Activated gamma-delta T cell treated with anti-CD3 and anti-CD28 coated beads, Interleukin-2, amount 50 U/mL, for 16 hours (primary cell): ENCODE results near the gene SLC6A6.
"Not testable (repeated sequence)": the region's sequence is repeated elsewhere in the genome, so short reads cannot be mapped to it uniquely, and the experiment has no call there.

Experiments
- DNase-seq: peaks from one replicate; pipeline ENCODE4 v3.0.0-alpha.2; 2020; ENCODE audit warnings: low read depth

The SLC6A6 gene

DNA sequence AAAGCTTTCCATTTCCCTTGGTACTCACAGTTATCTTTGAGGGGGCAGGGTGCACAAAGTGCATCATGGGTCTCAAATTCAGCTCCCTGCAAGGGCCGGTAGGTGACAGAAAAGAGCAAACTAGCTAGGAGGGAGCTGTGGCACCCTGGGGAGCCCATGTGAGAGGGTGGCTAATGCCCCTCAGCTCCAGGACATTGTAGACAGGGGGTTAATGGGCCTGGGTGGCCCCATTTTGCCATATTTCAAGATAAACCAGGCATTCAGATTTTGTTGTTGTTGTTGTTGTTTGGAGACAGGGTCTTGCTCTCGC lies 3.7 kb upstream of the SLC6A6 start:
- no peak for DNase-seq

- no peak for DNase-seq
Observed at GRCh38 chr3:14401692-14402303, 608 bp upstream of the SLC6A6 start.

- DNase-seq = no peak
Observed at GRCh38 chr3:14403619-14404155, 1.3 kb downstream of the SLC6A6 start.

GRCh38 chr3:14404186-14404585 lies 1.8 kb downstream of the SLC6A6 start:
- DNase-seq = no peak

DNA sequence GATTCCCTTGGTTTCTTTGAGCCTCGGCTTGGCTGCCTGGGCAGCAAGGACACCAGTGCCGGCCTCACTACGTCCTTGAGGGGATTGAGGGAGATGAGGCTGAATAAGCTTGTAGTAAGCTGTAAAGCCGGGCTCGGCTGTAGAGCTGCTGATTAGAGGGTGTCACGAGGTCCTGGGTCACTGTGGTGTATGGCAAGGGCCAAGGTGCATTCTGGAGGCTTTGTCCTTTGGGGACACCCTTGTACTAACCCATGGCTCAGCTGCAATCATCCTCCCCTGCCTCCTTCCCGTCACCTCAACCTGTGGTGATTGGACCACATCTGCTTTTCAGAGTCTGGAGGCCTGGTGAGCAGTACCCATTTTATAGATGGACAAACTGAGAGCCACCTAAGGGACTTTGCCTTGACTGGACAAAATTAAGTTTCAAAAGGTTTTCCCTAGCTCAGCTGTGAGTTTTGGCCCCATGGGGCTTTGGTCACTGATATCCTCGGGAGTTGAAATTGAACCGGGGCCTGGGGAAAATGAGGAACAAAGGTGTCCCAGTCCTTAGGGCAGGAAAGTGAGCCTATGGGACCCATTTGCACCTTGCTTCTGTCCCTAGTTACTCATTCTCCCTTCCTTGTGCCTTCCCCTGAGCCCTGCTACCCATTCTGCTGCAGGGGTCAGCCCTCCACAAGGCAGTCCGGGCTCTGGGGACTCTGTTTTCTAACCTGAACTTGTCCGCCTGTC lies 2.4 kb downstream of the SLC6A6 start:
- DNase-seq = no peak

- no peak for DNase-seq
Observed at GRCh38 chr3:14405360-14406238, 3.2 kb downstream of the SLC6A6 start.

- no peak for DNase-seq
Observed at GRCh38 chr3:14406336-14406735, 3.9 kb downstream of the SLC6A6 start.

DNA sequence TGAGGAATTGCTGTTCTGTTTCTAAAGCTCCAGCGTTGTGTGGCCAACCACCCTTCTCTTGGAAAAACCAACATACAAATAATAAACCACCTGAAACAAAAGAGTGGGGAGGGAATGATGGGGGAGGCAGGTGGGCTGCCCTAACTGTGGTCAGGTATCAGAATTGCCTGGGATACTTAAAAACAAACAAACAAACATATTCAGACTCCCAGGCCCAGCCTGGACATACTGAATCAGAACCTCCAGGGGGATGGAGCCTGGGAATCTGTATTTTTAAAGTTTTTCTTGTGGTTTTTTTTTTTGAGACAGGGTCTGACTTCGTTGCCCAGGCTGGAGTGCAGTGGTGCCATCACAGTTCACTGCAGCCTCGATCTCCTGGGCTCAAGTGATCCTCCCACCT lies 4.4 kb downstream of the SLC6A6 start:
- no peak for DNase-seq

- DNase-seq = no peak
Observed at GRCh38 chr3:14407203-14407602, 4.8 kb downstream of the SLC6A6 start.

DNA sequence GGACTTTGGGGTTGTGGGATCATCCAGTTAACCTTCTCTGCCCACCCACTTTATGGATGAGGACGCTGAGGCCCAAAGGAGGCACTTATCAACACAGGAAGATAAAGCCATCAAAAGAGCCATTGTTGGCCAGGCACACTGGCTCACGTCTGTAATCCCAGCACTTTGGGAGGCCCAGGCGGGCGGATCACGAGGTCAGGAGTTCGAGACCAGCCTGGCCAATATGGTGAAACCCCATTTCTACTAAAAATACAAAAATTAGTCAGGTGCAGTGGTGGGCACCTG lies 7.3 kb downstream of the SLC6A6 start:
- not testable (repeated sequence) for DNase-seq

GRCh38 chr3:14410106-14410502 lies 7.7 kb downstream of the SLC6A6 start:
- DNase-seq = no peak

DNA sequence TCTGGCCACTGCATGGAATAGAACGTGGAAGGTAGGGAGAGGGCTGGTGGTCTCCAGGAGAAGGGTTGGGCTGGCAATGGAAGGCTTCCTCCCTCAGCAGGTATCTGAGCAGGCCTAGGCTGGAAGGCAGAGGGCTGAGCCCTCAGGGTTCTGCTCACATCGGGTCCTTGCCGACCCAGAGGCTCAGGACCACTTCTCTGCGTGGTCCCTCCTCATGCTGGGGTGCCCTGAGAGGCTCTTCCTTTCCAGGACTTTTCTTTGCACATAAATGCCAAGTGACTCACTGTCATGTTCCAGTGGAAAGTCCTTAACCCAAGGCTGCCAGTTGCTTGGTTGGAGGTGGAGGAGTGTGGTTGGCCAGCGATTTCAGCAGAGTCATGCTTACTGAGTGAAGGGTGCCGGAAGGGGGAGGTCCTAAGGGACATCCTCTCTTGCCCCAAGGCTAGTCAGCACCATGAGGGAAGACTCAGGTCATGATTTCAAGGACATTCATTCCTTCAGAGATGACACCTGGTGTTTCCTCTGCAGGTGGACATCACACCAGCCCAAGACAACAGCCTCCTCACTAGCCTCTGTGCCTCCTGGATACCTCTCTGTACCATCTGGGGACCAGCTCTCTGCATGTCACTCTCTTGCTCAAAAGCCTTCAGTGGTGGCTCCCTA lies 8.2 kb downstream of the SLC6A6 start:
- no peak for DNase-seq

DNA sequence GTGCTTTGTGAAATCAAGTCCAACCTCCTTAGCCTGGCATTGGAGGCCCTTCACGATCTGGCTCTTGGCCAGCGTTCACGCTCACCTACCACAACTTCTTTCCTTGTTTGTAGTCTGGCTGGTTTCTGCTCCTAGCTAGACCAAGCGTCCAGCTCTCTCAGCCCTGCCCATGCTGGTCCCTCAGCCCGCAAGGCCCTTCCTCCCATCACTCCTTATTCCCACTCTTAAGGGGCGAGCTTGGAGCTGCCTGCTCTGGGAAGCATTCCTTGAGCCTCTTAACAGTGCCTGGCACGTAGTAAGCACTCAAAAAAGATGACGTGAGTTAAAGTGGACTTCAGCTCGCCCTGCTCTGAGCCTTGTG lies 8.7 kb downstream of the SLC6A6 start:
- no peak for DNase-seq

- DNase-seq = no peak
Observed at GRCh38 chr3:14411988-14412387, 9.6 kb downstream of the SLC6A6 start.

GRCh38 chr3:14412831-14413380 lies 10.5 kb downstream of the SLC6A6 start:
- DNase-seq = no peak

- no peak for DNase-seq
Observed at GRCh38 chr3:14413381-14414071, 11.1 kb downstream of the SLC6A6 start.

DNA sequence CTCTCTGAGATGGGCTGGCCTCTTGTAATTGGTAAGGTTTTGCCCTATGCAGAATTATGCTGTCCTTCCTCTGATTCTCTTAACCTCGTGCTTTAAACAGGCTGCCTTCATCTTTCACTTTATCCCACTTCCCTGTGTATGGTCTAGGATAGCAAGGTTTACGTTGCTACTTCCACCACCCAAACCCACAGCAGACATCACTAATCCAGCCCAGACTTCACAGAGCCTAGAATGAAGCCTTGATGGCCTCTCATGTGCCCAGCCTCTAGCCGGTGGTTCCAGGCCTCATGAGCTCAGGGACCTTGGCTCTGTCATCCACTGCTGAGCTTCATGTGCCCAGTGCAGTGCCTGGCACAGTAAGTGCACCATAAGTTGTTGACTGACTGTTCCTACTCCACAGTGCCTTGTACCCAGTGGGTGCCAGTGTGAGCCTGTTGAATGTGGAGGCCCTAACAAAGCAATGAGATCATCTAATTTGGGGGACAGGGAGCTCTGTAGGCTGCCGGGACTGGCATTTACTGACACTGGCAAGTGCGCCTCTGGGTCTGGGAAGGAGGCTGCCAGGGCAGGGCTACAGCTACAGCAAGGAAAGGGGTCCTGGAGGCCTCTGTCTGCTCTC lies 12.5 kb downstream of the SLC6A6 start:
- no peak for DNase-seq

- no peak for DNase-seq
Observed at GRCh38 chr3:14415501-14415900, 13.1 kb downstream of the SLC6A6 start.

DNA sequence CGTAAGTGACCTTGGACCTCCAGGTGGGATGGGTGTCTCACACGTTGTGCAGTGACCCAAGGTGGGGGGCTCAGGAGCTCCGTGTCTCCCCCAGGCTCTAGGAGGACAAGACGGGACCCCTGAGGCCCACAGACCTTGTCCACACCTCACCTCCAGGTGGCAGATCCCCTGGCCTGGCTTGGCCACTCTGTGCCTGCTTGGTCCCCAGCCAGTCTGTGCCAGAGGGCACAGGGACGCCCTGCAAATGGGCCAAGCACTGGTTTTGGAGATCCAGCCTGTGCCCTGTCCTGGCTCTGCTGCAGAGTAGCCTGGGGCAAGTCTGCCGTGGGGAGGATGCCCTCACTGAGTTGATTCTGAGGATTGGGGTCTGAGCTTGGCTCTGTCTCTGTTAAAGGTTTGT lies 14.0 kb downstream of the SLC6A6 start:
- no peak for DNase-seq

DNA sequence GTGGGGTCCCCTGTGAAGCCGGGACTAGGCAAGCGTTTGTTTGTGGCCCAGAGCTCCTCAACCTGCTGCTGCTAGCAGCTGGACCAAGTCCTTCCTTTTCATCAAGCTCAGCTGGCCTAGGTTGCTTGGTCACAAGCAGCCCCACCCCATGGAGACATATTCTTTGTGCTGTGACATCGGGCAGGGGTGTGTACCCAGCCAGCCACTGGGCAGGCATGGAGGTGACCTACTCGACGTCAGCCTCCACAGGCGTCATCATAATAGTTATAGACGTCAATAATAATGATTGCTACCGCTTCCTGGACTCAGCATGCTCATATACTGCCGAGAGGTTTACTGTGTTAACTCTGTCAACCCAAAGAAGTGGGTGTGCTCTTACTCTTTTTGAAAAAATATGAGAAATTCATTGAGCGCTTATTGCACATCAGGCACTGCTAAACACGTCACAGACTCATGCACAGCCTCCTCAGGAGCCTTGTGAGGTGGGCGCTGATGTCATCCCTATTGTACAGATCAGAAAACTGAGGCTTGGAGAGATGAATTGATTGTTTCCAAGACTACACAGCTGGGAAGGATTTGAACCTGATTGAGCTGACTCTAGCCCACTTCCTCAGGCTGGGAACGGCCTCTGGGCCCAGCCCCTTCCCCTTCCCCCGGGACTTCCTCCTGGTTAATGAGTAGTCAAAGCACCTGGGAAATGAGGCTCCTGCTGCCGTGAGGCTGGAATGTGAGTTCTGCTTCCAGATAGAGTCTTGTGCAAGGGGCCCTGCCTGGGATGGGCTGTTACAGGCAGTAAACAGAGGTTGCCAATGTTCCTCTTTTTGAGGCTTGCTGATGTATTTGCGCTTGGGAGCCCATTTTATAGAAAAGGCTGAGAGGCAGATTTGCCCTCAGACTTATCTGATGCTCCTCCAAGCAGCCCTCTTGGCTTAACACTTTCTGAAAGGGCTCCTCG lies 16.2 kb downstream of the SLC6A6 start:
- DNase-seq = no peak
